Mesothelial cell of epicardium (in vitro differentiated cells): ENCODE data around the gene ITGB1BP1. TPM values are rescaled to one million over a fixed set of nuclear protein-coding genes. Genes with fewer than 3 reads are reported as not detected.

Source experiments
- DNase-seq, 2 experiments: peaks; one replicate each; pipeline ENCODE4 v3.0.0; 2021; ENCODE audit warnings: low spot score in 2 of 2; ENCODE audit not compliant: unreplicated experiment in 2 of 2
- H3K27ac Mint-ChIP-seq: 2 replicates; pipeline ENCODE4 v1.8.0; 2021; ENCODE audit warnings: mixed read lengths
- H3K27me3 Mint-ChIP-seq: 2 replicates; pipeline ENCODE4 v1.8.0; 2021; ENCODE audit warnings: low read depth, mixed read lengths
- H3K36me3 Mint-ChIP-seq: 2 replicates; pipeline ENCODE4 v1.8.0; 2021; ENCODE audit warnings: mixed read lengths
- H3K4me1 Mint-ChIP-seq: 2 replicates; pipeline ENCODE4 v1.8.0; 2021; ENCODE audit warnings: mixed read lengths
- H3K4me3 Mint-ChIP-seq: 2 replicates; pipeline ENCODE4 v1.8.0; 2021; ENCODE audit warnings: mild to moderate bottlenecking, moderate library complexity, mixed read lengths
- H3K9me3 Mint-ChIP-seq: 2 replicates; pipeline ENCODE4 v1.8.0; 2021; ENCODE audit warnings: mixed read lengths
- CTCF ChIP-seq: fragments of 200-600 bp; sonication (generic); IDR thresholded peaks from one replicate; pipeline ENCODE4 v1.5.0; 2021; ENCODE audit warnings: antibody characterized with exemption; ENCODE audit not compliant: unreplicated experiment
- total RNA-seq: library from RNA; stranded (reverse); gene quantifications from 3 replicates; pipeline ENCODE4 v1.2.1, GENCODE V29; 2021

Gene ITGB1BP1
- total RNA-seq, 1 donor from 2014 or later = 38.0 TPM

- no peaks in the 10 kb centered on the region for H3K9me3 Mint-ChIP-seq
- H3K4me3 Mint-ChIP-seq = no peak overlapping the region
- TF ChIP-seq CTCF = no peak
- H3K27ac Mint-ChIP-seq = no peak overlapping the region
- DNase-seq = no peak
- peaks cover 13% of the 10 kb centered on the region for H3K36me3 Mint-ChIP-seq
- no peaks in the 10 kb centered on the region for H3K27me3 Mint-ChIP-seq
- H3K4me1 Mint-ChIP-seq = no peaks in the 10 kb centered on the region
These were observed 49.1 kb downstream of the ITGB1BP1 start for GRCh38 chr2:9374071-9374730.

- H3K27me3 Mint-ChIP-seq = no peaks in the 10 kb centered on the region
- DNase-seq = no peak
- H3K4me1 Mint-ChIP-seq = no peaks in the 10 kb centered on the region
- H3K4me3 Mint-ChIP-seq = no peak overlapping the region
- H3K36me3 Mint-ChIP-seq = peaks cover 12% of the 10 kb centered on the region
- TF ChIP-seq CTCF = no peak
- no peaks in the 10 kb centered on the region for H3K9me3 Mint-ChIP-seq
- H3K27ac Mint-ChIP-seq = no peak overlapping the region
These were observed 49.9 kb downstream of the ITGB1BP1 start for GRCh38 chr2:9373476-9373875.

GRCh38 chr2:9373047-9373446 is 50.3 kb downstream of the ITGB1BP1 start:
- Mint-ChIP-seq H3K4me3 (no peak overlapping the region), H3K9me3 (no peaks in the 10 kb centered on the region), H3K36me3 (peaks cover 15% of the 10 kb centered on the region), H3K27me3 (no peaks in the 10 kb centered on the region), H3K27ac (no peak overlapping the region), H3K4me1 (no peaks in the 10 kb centered on the region)
- DNase-seq = no peak
- TF ChIP-seq CTCF = no peak

GRCh38 chr2:9370746-9371145 is 52.6 kb downstream of the ITGB1BP1 start:
- no peaks in the 10 kb centered on the region for H3K27me3 Mint-ChIP-seq
- DNase-seq = no peak
- no peaks in the 10 kb centered on the region for H3K9me3 Mint-ChIP-seq
- TF ChIP-seq CTCF = no peak
- no peak overlapping the region for H3K27ac Mint-ChIP-seq
- H3K4me1 Mint-ChIP-seq = no peaks in the 10 kb centered on the region
- H3K36me3 Mint-ChIP-seq = peaks cover 18% of the 10 kb centered on the region
- no peak overlapping the region for H3K4me3 Mint-ChIP-seq

GRCh38 chr2:9366026-9366425 is 57.3 kb downstream of the ITGB1BP1 start:
- no peak for TF ChIP-seq CTCF
- no peak for DNase-seq
- no peak overlapping the region for H3K4me3 Mint-ChIP-seq
- no peaks in the 10 kb centered on the region for H3K27me3 Mint-ChIP-seq
- no peaks in the 10 kb centered on the region for H3K9me3 Mint-ChIP-seq
- H3K36me3 Mint-ChIP-seq = peaks cover 24% of the 10 kb centered on the region
- H3K4me1 Mint-ChIP-seq = no peaks in the 10 kb centered on the region
- H3K27ac Mint-ChIP-seq = no peak overlapping the region
